NCI-H2107 (cell line): ENCODE results near the gene MUC5B.

Experiments used
- DNase-seq: peaks from one replicate; lab custom pipeline; 2025; lab: John Stamatoyannopoulos, UW

MUC5B gene

DNA sequence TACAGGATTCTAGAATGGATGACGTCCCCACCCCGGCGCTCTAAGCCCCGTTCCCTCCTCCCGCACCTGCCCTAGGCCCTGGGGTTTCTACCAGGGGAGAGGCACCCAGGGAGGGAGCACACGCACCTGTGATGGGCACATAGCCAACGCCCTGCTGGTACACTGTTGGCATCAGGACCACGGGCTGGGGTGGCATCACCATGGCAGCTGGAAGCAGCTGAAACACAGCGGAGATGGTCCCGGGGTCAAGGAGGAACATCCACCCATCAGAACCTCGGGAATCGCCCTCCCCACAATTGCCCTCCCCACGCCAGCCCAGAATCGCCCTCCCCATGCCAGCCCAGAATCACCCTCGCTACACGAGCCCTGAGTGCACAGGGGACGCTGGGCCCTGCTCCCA is 63.0 kb downstream of the MUC5B start:
- DNase-seq = no peak

DNA sequence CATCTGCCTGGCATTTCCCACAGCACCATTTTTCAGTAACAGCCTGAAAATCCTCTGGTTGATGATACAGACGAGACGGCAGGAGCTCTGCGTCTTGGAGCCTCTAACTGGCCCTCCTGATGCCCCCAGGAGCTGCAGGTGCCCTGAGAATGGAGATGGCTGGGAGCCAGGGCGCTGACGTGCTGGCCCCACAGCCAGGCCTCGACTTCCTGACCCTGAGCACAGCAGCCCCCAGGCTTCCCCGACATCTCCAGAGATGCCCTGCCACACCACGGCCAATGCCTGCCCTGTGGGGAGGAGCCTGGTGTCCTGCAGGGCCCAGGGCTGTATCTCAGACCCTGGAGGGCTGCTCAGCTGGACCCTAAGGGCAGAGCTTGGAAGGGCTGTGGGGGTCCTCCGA is 65.1 kb downstream of the MUC5B start:
- no peak for DNase-seq

- DNase-seq = no peak
These were observed 65.7 kb downstream of the MUC5B start for GRCh38 chr11:1288426-1289151.

DNA sequence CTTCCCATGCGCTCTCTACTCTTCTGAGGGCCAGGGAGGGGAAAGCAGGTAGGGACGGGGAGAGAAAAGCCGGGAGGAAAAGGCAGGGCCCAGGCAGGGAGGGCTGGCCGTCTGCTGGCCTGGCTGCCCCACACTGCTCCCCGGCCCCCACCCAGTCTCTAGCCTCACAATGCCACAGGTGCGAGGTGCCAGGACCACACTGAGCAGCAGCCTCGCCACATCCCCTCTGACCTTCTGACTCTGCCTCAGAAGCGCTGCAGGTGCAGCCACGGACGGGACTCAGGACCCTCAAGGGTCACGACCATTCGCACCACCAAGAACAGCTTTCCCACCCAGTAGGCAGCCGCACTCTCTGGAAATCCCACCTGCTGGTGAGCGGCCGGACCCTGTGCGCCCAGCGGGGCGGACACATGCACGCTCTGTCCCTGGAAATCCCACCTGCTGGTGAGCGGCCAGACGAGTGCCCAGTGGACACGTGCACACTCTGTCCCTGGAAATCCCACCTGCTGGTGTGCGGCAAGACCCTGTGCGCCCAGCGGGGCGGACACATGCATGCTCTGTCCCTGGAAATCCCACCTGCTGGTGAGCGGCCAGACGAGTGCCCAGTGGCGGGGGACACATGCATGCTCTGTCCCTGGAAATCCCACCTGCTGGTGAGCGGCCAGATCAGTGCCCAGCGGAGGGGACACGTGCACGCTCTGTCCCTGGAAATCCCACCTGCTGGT is 66.5 kb downstream of the MUC5B start:
- DNase-seq = no peak

GRCh38 chr11:1290052-1291040 is 67.5 kb downstream of the MUC5B start:
- no peak for DNase-seq

DNA sequence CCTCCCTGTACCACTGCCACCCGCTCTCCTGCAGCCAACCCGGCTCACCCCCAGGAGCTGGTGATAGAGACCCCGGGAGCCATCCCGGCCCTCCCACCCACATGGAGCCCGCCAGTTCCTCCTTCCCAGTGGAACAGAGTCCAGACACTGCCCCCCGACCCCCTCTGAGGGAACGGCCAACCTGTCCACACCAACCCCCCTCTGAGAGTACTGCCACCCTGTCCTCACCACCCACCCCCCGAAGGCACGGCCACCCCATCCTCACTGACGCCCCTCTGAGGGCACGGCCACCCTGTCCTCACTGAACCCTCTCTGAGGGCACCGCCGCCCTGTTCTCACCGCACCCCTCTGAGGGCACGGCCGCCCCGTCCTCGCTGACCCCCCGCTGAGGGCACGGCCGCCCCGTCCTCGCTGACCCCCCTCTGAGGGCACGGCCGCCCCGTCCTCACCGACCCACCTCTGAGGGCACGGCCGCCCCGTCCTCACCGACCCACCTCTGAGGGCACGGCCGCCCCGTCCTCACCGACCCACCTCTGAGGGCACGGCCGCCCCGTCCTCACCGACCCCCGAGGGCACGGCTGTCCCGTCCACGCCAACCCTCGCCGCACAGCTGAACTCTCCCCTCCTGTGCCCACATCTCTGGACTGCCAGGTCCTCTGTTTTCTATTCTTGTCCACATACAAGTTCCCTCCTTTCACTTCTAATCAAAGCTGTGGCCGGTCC is 68.6 kb downstream of the MUC5B start:
- no peak for DNase-seq

DNA sequence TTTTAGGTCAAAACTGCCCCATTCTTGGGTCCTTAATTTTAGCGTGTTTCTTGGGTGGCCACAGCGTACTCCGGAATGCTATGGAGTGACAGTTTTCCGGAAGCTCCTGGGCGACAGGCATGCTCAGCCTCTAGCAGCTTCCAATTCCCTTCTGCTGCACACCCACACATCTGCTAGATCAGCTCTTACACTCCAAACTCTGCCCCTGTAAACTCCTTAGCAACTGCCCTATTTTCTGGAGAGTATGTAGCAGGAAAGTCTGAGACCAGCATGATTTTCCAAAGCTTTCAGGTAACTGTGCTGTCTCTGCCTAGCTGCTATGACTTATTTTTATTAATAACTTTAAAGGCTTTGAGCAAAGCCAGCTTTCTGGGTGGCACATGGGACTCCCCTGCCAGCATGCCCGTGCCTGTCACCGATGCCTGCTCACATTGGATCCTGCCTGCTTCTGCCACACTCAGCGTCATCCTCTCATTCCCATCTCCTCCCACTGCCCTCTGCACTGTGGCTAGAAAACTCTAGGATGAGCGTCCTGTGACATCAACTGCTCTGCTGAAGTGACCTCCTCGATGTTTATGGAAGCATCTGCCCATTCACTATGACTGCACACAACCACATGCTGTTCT is 69.3 kb downstream of the MUC5B start:
- DNase-seq = no peak

GRCh38 chr11:1292644-1293618 is 70.1 kb downstream of the MUC5B start:
- DNase-seq = no peak

GRCh38 chr11:1293619-1294015 is 70.8 kb downstream of the MUC5B start:
- DNase-seq = no peak

GRCh38 chr11:1295086-1295485 is 72.2 kb downstream of the MUC5B start:
- DNase-seq = no peak

DNA sequence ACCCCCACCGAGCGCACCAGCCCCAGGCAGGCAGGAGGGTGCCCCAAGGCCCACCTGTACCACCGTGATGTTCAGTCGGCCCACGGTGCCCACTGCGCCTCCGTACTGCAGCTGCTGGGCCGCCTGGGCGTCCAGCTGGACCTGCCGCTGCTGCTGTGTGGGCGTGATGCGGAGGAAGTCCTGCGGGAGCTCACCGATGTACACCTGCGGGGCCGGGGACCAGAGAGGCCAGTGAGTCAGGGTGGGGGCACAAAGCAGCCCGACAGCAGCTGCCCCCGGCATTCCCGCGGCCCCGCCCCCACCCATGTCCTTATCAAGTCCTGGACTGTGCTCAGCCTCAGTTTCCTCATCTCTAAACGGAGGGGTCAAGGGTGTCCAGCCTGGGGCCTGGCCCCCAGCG is 72.7 kb downstream of the MUC5B start:
- DNase-seq = no peak

GRCh38 chr11:1296287-1296686 is 73.4 kb downstream of the MUC5B start:
- no peak for DNase-seq

DNA sequence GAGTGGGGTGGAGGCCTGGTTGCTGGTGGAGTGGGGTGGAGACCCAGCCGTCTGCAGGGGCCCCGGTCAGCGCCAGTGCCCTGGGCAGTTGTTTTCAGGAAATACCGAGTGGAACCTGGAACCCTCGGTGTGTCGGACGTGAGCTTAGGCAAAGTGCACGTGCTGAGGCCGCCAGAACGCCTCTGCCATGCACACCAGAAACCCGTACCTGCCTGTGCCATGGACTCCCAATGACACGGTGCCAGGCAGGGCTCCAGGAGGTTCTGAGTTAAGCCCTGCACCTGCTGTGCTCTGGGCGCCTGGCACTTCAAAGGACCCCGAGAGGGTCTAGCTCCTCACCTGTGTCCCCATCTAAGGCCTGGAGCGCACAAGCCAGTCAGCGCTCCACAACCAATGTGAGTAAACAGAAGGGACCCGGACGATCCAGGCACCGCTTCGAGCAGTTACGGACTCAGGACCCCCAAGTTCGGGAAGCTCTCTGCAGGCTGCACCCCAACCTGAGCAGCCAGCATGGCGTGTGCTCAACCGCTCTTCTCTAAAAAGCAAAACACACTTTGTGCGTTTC is 74.2 kb downstream of the MUC5B start:
- no peak for DNase-seq

DNA sequence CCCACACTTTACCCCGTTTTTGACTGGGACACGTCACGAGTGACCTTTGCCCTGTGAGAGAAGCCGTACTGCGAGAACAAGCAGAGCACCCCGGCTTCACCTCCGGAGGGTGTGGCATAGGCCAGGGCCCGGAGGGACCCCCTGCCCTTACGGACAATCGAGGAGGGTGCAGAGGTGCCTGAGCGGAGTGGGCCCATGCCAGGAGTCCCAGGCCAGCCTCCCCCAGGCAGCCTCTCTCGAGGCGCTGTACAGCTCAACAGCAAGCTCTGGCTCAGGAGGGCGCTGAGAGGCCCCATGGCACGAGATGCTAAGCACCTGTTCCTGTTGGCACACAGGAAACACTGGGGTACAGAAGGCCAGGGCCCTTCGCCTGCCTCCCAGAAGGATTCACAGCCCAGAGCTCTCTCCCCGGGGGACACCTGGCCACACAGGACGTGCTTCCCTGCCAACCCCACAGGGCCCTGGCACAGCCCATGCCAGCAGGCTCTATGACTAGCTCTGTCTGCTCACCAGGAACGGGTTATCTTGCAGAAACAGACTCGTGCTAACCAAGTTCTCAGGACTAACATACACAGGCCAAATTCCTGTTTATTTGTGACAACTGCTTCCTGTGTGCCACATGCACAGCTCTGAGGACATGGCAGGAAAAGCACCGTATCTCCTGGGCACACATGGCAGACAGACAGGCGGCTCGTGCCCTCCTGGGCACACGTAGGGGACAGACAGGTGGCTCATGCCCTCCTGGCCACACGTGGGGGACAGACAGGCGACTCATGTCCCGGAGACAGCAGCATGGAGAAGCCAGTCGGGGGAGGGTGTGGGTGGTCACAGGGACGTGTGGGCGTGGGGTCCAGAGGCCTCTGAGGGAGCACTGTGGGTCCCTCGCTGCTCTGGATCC is 75.0 kb downstream of the MUC5B start:
- DNase-seq = no peak

- DNase-seq = peak; percentile 48
These were observed 76.0 kb downstream of the MUC5B start for GRCh38 chr11:1298695-1299492.

DNA sequence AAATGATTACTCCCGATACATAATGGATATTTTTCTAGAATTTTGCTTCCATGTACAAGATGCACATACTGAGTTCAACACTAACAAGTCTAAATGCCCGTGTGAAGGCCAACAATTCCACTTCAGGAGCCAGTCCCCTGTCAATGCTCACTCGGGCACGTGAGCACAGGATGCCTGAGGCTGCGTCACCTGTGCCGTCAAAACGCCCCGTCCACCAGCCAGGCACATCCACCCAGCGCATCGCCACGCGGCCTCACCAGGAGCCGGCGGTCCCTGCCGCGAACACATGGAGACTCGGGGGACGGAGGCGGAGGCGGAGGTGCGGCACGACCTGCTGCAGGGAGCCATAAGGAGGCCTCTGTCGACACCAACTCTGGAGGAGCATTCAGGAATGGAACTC is 76.8 kb downstream of the MUC5B start:
- DNase-seq = no peak

- DNase-seq = no peak
These were observed 77.3 kb downstream of the MUC5B start for GRCh38 chr11:1300121-1300520.
